Right cardiac atrium (tissue), 5 donors: ENCODE results near the gene DYRK1B. TPM values are rescaled to one million over a fixed set of nuclear protein-coding genes. Genes with fewer than 3 reads are reported as not detected.

Experiments
- microRNA-seq, 2 donors: library from miRNA; unstranded; fragments of <30 nt; microRNA quantifications; one replicate each; pipeline ENCODE4 v1.2.0, GENCODE V29; 2020 to 2021
- polyA plus RNA-seq: library from polyadenylated mRNA; stranded (reverse); fragments of 200-250 nt; gene quantifications from one replicate; pipeline ENCODE4 v1.2.3, GENCODE V29; 2013
- total RNA-seq, 4 donors: library from RNA; stranded (reverse); fragmentation: NEBNext Ultra II Directional; extraction: Animal tissue kit (Norgen Biotek cat#: 25700); gene quantifications; one replicate each; pipeline ENCODE4 v1.2.1, GENCODE V29; 2021
- donor health status: healthy with polysubstance abuse.
- donor health status: DM: no; HTN: yes; CAD: no.
- donor health status: DM: no; HTN: no; CAD: no.
- donor health status: DM: no; HTN: yes; CAD: no; lungs with severe emphysema.
- donor health status: DM: yes; HTN: yes; CAD: no.

DYRK1B gene
- total and polyA plus RNA-seq, 5 donors: 7.7 to 17.6 (median 14.7) TPM

Small RNA genes lying within 50 kb of the gene (microRNA-seq; reads per million reads assigned to microRNA genes)
- gene MIR6719: 0 reads per million in 2 donors

Other genes with a start within 250 kb of the DYRK1B start
- gene LGALS13, start 231.6 kb downstream of the DYRK1B start, total RNA-seq: not detected
- gene LGALS13, start 231.6 kb downstream of the DYRK1B start, polyA plus RNA-seq: not detected
- gene LGALS16, start 178.2 kb downstream of the DYRK1B start, total RNA-seq: not detected
- not detected for gene LGALS16, start 178.2 kb downstream of the DYRK1B start, polyA plus RNA-seq
- gene LGALS14, start 129.7 kb downstream of the DYRK1B start, total RNA-seq: not detected
- not detected for gene LGALS14, start 129.7 kb downstream of the DYRK1B start, polyA plus RNA-seq
- gene CLC, start 96.1 kb downstream of the DYRK1B start, total RNA-seq: not detected
- not detected for gene CLC, start 96.1 kb downstream of the DYRK1B start, polyA plus RNA-seq
- gene LEUTX, start 55.3 kb downstream of the DYRK1B start, total RNA-seq: not detected
- gene LEUTX, start 55.3 kb downstream of the DYRK1B start, polyA plus RNA-seq: not detected
- gene FBL, start 12.2 kb upstream of the DYRK1B start, total RNA-seq: 10 to 100 TPM; 68.6 to 83.7 (median 80.9) TPM
- 63.6 TPM for gene FBL, start 12.2 kb upstream of the DYRK1B start, polyA plus RNA-seq
- 100 to 1,000 TPM in 1 of 4 donors, 10 to 100 TPM in 2, 1 to 10 TPM in 1; 8.8 to 112 (median 22.3) TPM for gene FCGBP, start 100.5 kb upstream of the DYRK1B start, total RNA-seq
- gene FCGBP, start 100.5 kb upstream of the DYRK1B start, polyA plus RNA-seq: 2.1 TPM
- gene PSMC4, start 137.0 kb upstream of the DYRK1B start, total RNA-seq: 10 to 100 TPM; 66.7 to 82.3 (median 70.6) TPM
- gene PSMC4, start 137.0 kb upstream of the DYRK1B start, polyA plus RNA-seq: 73.6 TPM
- gene ZNF546, start 162.9 kb upstream of the DYRK1B start, total RNA-seq: 10 to 100 TPM in 1 of 4 donors, 1 to 10 TPM in 3; 5.8 to 10.8 (median 9.0) TPM
- gene ZNF546, start 162.9 kb upstream of the DYRK1B start, polyA plus RNA-seq: 4.4 TPM
- gene ZNF780B, start 222.1 kb upstream of the DYRK1B start, total RNA-seq: 10 to 100 TPM; 29.5 to 35.2 (median 30.9) TPM
- gene ZNF780B, start 222.1 kb upstream of the DYRK1B start, polyA plus RNA-seq: 15.3 TPM